ENCODE data around the gene DCDC2B. TPM values are rescaled to one million over a fixed set of nuclear protein-coding genes. Genes with fewer than 3 reads are reported as not detected.

The DCDC2B gene
- total RNA-seq, 1 donor = not detected

GRCh38 chr1:32205401-32206370, 3.2 kb upstream of the DCDC2B start, which contains the start of gene IQCC:
Gene IQCC (plus strand): TSS chr1:32205671. CDS start chr1:32205682, 11 bp downstream.
- TF ChIP-seq CTCF (IDR thresholded peaks at IDR 0.05; ENCODE audit: extremely low read depth, low read depth, low read length) = no peak
- Histone ChIP-seq H3K27ac (ENCODE audit: low read depth, low read length) (peak within 1 kb of the TSS; percentile 89), H4K20me1 (ENCODE audit: insufficient read depth, low read length) (no peaks in the 10 kb centered on the region), H3K36me3 (ENCODE audit: insufficient read depth, low read length) (peaks cover 4% of the 10 kb centered on the region), H3K27me3 (ENCODE audit: insufficient read depth, low read length) (no peaks in the 10 kb centered on the region), H3K4me1 (ENCODE audit: insufficient read depth, low read length) (peaks cover 23% of the 10 kb centered on the region), H3K4me3 (ENCODE audit: insufficient read depth, low read length) (peak within 1 kb of the TSS; percentile 92), H3K4me2 (ENCODE audit: insufficient read depth, low read length) (peak within 1 kb of the TSS; percentile 99), H3K9me3 (ENCODE audit: low read depth, low read length) (no peaks in the 10 kb centered on the region), H3K79me2 (ENCODE audit: insufficient read depth, low read length) (peaks cover 8% of the 10 kb centered on the region), H2AFZ (ENCODE audit: low read length) (peak within 1 kb of the TSS; percentile 86)
- peak; percentile 98 for DNase-seq (ENCODE audit: insufficient read length, low spot score, missing footprints)

- Histone ChIP-seq H3K27me3 (ENCODE audit: insufficient read depth, low read length) (no peaks in the 10 kb centered on the region), H3K79me2 (ENCODE audit: insufficient read depth, low read length) (peaks cover 8% of the 10 kb centered on the region), H3K4me1 (ENCODE audit: insufficient read depth, low read length) (peaks cover 12% of the 10 kb centered on the region), H3K4me3 (ENCODE audit: insufficient read depth, low read length) (no peak overlapping the region), H2AFZ (ENCODE audit: low read length) (no peak overlapping the region), H3K9me3 (ENCODE audit: low read depth, low read length) (no peaks in the 10 kb centered on the region), H4K20me1 (ENCODE audit: insufficient read depth, low read length) (no peaks in the 10 kb centered on the region), H3K27ac (ENCODE audit: low read depth, low read length) (no peak overlapping the region), H3K36me3 (ENCODE audit: insufficient read depth, low read length) (peaks cover 3% of the 10 kb centered on the region), H3K4me2 (ENCODE audit: insufficient read depth, low read length) (no peak overlapping the region)
- no peak for DNase-seq (ENCODE audit: insufficient read length, low spot score, missing footprints)
- TF ChIP-seq CTCF (IDR thresholded peaks at IDR 0.05; ENCODE audit: extremely low read depth, low read depth, low read length) = no peak
These were observed 420 bp upstream of the DCDC2B start for GRCh38 chr1:32208469-32208868.

- peaks cover 2% of the 10 kb centered on the region for H4K20me1 ChIP-seq (ENCODE audit: insufficient read depth, low read length)
- H3K27ac ChIP-seq (ENCODE audit: low read depth, low read length) = no peak overlapping the region
- H3K9me3 ChIP-seq (ENCODE audit: low read depth, low read length) = no peaks in the 10 kb centered on the region
- peak; percentile 92 for DNase-seq (ENCODE audit: insufficient read length, low spot score, missing footprints)
- peaks cover 45% of the 10 kb centered on the region for H3K36me3 ChIP-seq (ENCODE audit: insufficient read depth, low read length)
- H3K79me2 ChIP-seq (ENCODE audit: insufficient read depth, low read length) = peaks cover 13% of the 10 kb centered on the region
- H3K27me3 ChIP-seq (ENCODE audit: insufficient read depth, low read length) = no peaks in the 10 kb centered on the region
- no peak overlapping the region for H3K4me3 ChIP-seq (ENCODE audit: insufficient read depth, low read length)
- no peak overlapping the region for H2AFZ ChIP-seq (ENCODE audit: low read length)
- TF ChIP-seq CTCF (IDR thresholded peaks at IDR 0.05; ENCODE audit: extremely low read depth, low read depth, low read length) = peak; percentile 87
- peaks cover 6% of the 10 kb centered on the region for H3K4me1 ChIP-seq (ENCODE audit: insufficient read depth, low read length)
- no peak overlapping the region for H3K4me2 ChIP-seq (ENCODE audit: insufficient read depth, low read length)
These were observed 7.0 kb downstream of the DCDC2B start for GRCh38 chr1:32215629-32216480.
